ENCODE data around the gene CHEK2.

CHEK2 gene

DNA sequence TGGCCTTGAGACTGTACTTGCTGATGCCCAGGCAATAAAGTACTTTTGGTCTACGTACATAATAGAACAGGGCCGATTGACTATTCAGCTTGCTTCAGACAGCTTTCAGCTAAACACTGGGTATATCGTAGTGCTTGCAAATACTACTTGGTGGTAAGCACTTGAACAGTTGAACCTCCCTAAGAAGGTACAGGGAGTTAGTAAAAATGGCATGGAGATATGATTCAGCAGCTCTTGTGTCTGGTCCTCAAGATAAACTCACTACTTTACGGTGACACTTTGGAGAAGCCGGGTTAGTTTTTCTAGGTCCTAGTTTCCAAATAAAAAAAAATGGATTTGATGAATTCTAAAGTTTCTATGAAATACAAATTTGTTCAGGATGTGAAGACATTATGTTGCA, 38.2 kb upstream of the CHEK2 start:
- no peak for DNase-seq
- in situ Hi-C loops (cut with HindIII; ENCODE audit: low pct_ligation_motif_present, low sequenced_read_pairs): no loop called here
- Histone ChIP-seq H3K27me3 (replicated peaks) (no peaks in the 10 kb centered on the region), H3K4me3 (ENCODE audit: low read depth, low read length) (no peak overlapping the region), H3K27ac (no peak overlapping the region), H3K36me3 (replicated peaks) (peaks cover 37% of the 10 kb centered on the region)
- TF ChIP-seq, protein P1, sequence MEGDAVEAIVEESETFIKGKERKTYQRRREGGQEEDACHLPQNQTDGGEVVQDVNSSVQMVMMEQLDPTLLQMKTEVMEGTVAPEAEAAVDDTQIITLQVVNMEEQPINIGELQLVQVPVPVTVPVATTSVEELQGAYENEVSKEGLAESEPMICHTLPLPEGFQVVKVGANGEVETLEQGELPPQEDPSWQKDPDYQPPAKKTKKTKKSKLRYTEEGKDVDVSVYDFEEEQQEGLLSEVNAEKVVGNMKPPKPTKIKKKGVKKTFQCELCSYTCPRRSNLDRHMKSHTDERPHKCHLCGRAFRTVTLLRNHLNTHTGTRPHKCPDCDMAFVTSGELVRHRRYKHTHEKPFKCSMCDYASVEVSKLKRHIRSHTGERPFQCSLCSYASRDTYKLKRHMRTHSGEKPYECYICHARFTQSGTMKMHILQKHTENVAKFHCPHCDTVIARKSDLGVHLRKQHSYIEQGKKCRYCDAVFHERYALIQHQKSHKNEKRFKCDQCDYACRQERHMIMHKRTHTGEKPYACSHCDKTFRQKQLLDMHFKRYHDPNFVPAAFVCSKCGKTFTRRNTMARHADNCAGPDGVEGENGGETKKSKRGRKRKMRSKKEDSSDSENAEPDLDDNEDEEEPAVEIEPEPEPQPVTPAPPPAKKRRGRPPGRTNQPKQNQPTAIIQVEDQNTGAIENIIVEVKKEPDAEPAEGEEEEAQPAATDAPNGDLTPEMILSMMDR (IDR thresholded peaks at IDR 0.05; ENCODE audit: low read depth, low read length, missing control alignments): no peak

DNA sequence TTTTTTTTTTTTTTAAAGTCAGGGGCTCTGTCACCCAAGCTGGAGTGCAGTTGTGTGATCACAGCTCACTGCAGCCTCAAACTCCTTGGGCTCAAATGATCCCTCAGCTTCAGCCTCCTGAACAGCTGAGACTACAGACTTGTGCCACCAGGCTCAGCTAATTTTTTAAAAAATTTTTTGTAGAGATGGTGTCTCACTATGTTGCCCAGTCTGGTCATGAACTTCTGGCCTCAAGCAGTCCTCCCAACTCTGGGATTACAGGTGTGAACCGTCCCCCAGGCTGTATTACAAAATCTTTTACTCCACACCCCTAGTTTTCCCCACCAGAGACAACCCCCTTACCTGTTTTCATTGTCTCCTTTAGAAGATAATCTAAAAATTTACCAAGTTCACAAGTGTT, 32.8 kb upstream of the CHEK2 start:
- in situ Hi-C loops (cut with HindIII; ENCODE audit: low pct_ligation_motif_present, low sequenced_read_pairs): no loop called here
- no peaks in the 10 kb centered on the region for H3K27me3 ChIP-seq (replicated peaks)
- TF ChIP-seq, protein P1 (IDR thresholded peaks at IDR 0.05; ENCODE audit: low read depth, low read length, missing control alignments): no peak
- DNase-seq: no peak
- no peak overlapping the region for H3K4me3 ChIP-seq (ENCODE audit: low read depth, low read length)
- peaks cover 7% of the 10 kb centered on the region for H3K36me3 ChIP-seq (replicated peaks)
- no peak overlapping the region for H3K27ac ChIP-seq

DNA sequence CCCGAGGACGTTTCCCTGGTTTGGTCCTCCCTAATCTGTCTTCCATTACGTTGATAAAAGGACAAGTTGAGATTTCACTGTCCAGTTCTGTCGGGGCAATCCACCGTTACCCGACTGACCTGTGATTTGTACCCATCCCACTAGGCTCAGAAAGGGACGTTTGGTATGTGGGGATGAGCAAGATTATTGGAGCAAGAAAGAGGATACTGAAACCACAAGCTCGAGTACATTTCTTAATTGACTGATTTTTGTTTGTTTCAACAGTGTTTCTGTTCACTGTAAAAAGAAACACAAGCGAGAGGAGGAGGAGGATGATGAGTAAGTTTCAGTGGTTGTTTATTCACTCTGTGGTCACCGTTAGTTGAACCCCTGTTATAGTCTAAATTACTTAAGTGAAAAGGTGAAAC, 31.8 kb upstream of the CHEK2 start:
- H3K4me3 ChIP-seq (ENCODE audit: low read depth, low read length): peak overlapping the region; percentile 83
- H3K27me3 ChIP-seq (replicated peaks): no peaks in the 10 kb centered on the region
- TF ChIP-seq, protein P1 (IDR thresholded peaks at IDR 0.05; ENCODE audit: low read depth, low read length, missing control alignments): no peak
- DNase-seq: no peak
- peak overlapping the region; percentile 96 for H3K27ac ChIP-seq
- in situ Hi-C loops (cut with HindIII; ENCODE audit: low pct_ligation_motif_present, low sequenced_read_pairs): no loop called here
- peaks cover 7% of the 10 kb centered on the region for H3K36me3 ChIP-seq (replicated peaks)

DNA sequence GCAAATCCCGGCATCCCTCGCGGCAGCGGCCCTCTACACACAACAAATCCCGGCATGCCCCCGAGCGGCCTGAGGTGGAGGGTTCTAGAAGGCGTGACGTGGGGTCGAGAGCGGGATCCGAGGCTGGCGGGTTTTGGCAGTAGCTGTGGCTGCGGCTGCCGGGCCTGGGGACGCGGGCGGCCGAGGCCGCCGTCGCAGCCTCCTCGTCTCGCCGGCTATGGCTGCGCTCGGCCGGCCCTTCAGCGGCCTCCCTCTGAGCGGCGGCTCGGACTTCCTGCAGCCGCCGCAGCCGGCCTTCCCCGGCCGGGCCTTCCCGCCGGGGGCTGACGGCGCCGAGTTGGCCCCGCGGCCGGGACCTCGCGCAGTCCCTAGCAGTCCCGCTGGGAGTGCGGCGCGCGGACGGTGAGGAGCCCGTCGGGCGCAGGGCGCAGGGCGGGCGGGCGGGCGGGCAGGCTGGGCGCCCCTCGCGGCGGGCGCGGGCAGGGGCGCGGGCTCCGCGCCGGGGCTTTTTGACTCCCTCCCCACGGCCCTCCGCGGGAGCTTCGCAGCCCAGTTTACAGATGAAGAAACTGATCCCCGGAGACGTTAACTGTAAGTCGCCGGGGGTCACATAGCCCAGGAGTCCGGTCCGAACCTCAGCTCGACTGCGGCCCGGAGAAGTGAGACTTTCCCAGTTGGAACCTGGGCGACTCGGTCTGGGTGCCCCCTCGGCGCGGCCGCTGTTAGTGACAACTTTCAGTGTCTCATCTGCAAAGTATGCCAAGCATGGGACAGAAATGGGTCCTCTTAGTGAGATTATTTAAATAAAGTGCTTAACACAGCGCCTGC, 31.2 kb upstream of the CHEK2 start, which contains the start of gene CCDC117:
Gene CCDC117 (plus strand): TSS at position 63 of the 828 bp plus-strand sequence. CDS start 155 bp downstream, at position 218.
- in situ Hi-C loops (cut with HindIII; ENCODE audit: low pct_ligation_motif_present, low sequenced_read_pairs): no loop called here
- TF ChIP-seq, protein P1 (IDR thresholded peaks at IDR 0.05; ENCODE audit: low read depth, low read length, missing control alignments): peak; percentile 20
- DNase-seq: peak; percentile 94
- H3K36me3 ChIP-seq (replicated peaks): peaks cover 7% of the 10 kb centered on the region
- no peaks in the 10 kb centered on the region for H3K27me3 ChIP-seq (replicated peaks)
- H3K27ac ChIP-seq: peak within 1 kb of the TSS; percentile 96
- H3K4me3 ChIP-seq (ENCODE audit: low read depth, low read length): peak within 1 kb of the TSS; percentile 83

DNA sequence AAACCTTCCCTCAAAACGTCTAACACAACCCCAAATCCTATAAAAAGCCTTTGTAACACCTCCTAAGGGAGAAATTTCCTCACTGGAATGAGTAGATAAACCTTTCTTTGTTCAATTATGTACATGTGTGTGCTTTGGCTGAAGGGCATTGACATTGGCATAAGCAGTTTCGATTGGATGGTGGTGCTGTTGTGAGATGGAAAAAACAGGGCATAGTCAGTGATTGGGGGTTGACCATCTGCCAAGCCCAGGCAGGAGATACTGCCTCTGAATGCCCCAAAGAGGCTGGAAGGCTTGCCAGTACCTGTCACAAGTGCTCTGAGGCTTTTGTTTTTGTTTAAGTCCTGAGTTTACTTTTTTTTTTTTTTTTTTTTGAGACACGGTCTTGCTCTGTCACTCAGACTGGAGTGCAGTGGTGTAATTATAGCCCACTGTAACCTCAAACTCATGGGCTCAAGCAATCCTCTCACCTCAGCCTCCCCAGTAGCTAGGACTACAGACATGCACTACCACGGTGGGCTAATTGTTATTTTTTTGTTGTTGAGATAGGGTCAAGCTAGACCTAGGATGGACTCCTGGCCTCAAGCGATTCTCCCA, 29.7 kb upstream of the CHEK2 start:
- TF ChIP-seq, protein P1 (IDR thresholded peaks at IDR 0.05; ENCODE audit: low read depth, low read length, missing control alignments): no peak
- in situ Hi-C loops (cut with HindIII; ENCODE audit: low pct_ligation_motif_present, low sequenced_read_pairs): no loop called here
- H3K27ac ChIP-seq: no peak overlapping the region
- no peak overlapping the region for H3K4me3 ChIP-seq (ENCODE audit: low read depth, low read length)
- no peak for DNase-seq
- peaks cover 7% of the 10 kb centered on the region for H3K36me3 ChIP-seq (replicated peaks)
- no peaks in the 10 kb centered on the region for H3K27me3 ChIP-seq (replicated peaks)
